Fibroblast of lung (primary cell): ENCODE data around the gene TAB2.

Experiments
- CTCF ChIP-seq, 2 donors: IDR thresholded peaks in 1 of 2; conservative IDR thresholded peaks in 1 of 2; 1 replicate in 1 of 2; 2 replicates in 1 of 2; pipeline ENCODE4 v1.5.1; 2011 to 2012; ENCODE audit warnings: low read length in 2 of 2, control low read depth in 1 of 2, inconsistent platforms in 1 of 2, low read depth in 1 of 2, mild to moderate bottlenecking in 1 of 2
- EZH2 ChIP-seq: IDR thresholded peaks from 2 replicates; pipeline ENCODE4 v1.5.1; 2012; ENCODE audit warnings: low read length, control low read depth, mild to moderate bottlenecking; ENCODE audit errors: missing control alignments

DNA sequence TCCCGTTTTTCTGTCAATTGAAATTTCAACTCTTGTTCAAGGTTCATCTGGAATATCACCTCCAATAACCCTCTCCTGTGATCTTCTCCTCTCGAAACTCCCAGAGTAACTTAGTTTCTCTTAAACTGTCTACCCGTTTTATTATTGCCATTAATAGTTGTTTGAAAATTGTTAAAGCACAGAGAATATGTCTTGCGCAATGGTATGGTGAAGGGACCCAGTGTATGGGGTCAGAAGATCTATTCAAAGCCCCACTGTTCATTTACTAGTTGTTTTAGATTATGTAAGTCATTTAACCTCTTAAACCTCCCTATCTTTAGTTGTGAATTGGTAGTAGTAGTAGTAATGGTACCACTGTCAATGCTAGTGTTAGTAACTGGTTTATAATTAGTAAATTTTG lies 6.2 kb upstream of the TAB2 start:
- TF ChIP-seq CTCF (conservative IDR thresholded peaks at IDR 0.05 in 1 of 2, IDR thresholded peaks at IDR 0.05 in 1 of 2; ENCODE audit: low read depth in 1 of 2, low read length in 2 of 2) (no peak), EZH2 (no peak)
